Stimulated activated CD4-positive, alpha-beta T cell treated with anti-CD3 and anti-CD28 coated beads, Interleukin-15, amount 100 ng/mL, for 24 hours (primary cell): ENCODE measurements around the gene CCR6.
"Not testable (repeated sequence)": the region's sequence is repeated elsewhere in the genome, so short reads cannot be mapped to it uniquely, and the experiment has no call there.

Experiments
- DNase-seq: peaks from one replicate; pipeline ENCODE4 v3.0.0-alpha.2; 2020

The CCR6 gene

DNA sequence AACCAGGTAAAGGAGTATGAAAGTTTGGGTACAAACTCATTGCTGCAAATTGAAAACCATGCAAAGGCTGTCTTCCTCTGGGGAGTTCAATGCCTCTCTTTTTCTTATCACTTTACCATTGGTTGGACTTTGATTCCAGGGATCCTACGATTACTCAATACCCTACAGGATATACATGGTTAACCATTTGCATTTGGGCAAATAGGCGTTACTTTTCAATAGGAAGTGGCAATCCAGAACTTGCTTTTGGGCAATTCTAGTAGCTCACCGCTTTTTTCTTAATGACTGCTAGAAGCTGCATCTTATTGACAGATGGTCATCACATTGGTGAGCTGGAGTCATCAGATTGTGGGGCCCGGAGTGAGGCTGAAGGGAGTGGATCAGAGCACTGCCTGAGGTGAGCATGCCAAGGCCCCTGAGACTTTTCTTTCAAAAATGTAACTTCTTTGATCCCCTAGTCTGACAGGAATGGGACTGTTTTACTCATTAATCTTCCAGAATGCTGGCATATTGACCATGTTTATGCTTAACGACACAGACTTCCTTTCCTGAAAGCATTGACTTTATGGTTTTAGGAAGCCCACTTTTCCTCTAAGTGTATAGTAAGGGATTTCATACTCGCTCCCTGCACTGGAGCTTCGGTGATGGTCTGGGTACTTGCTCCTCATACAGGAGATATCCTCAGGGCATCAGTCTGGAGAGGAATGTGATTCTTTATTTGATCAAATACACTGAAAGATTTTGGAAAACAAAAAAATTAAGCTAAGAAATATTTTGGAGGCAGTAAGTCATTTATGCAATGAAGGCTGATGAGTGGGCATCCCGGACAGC lies at the start of gene CCR6:
Gene CCR6 (plus strand): TSS at position 270 of the 831 bp plus-strand sequence. CDS start 13,039 bp downstream, outside the sequence.
- no peak for DNase-seq

GRCh38 chr6:167073679-167074274 lies 49.1 kb upstream of the CCR6 start:
- no peak for DNase-seq

DNA sequence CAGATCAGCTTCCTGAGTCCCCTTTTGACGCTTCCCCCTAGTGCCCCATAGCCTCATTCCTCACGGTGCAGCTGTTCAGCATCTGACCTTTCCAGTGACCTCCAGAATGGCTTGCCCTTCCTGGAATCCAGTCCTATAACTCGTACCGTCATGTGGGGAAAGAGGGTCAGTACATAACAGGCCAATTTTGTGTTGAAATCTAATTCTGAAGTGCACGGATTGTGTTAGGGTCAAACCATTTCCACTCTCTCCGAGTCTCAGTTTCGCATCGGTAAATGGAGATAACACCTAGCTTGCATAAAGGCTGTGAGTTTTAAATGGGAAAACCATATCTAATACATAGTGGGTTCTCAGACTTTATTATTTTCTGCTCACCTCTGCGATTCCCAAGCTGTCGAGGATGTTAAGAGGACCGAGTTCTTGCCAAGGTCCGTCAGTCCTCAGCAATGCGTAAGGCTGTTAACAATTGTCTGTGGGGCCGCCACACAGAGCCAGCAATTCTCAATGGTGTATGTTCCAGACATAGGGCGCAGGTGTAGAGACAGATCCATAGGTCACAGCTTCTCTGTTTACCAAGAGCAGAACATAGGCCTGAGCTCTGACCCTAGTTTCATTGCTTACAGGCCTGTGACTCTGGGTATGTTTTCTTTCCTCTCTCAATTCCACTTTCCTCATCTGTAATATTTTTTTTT lies 45.5 kb upstream of the CCR6 start:
- no peak for DNase-seq

- peak; percentile 53 for DNase-seq
Observed at GRCh38 chr6:167078745-167079144, 44.2 kb upstream of the CCR6 start.

- DNase-seq, result peak; percentile 82
Observed at GRCh38 chr6:167079853-167080297, 43.0 kb upstream of the CCR6 start.

- no peak for DNase-seq
Observed at GRCh38 chr6:167087857-167088354, 35.0 kb upstream of the CCR6 start.

- not testable (repeated sequence) for DNase-seq
Observed at GRCh38 chr6:167088741-167089140, 34.2 kb upstream of the CCR6 start.

DNA sequence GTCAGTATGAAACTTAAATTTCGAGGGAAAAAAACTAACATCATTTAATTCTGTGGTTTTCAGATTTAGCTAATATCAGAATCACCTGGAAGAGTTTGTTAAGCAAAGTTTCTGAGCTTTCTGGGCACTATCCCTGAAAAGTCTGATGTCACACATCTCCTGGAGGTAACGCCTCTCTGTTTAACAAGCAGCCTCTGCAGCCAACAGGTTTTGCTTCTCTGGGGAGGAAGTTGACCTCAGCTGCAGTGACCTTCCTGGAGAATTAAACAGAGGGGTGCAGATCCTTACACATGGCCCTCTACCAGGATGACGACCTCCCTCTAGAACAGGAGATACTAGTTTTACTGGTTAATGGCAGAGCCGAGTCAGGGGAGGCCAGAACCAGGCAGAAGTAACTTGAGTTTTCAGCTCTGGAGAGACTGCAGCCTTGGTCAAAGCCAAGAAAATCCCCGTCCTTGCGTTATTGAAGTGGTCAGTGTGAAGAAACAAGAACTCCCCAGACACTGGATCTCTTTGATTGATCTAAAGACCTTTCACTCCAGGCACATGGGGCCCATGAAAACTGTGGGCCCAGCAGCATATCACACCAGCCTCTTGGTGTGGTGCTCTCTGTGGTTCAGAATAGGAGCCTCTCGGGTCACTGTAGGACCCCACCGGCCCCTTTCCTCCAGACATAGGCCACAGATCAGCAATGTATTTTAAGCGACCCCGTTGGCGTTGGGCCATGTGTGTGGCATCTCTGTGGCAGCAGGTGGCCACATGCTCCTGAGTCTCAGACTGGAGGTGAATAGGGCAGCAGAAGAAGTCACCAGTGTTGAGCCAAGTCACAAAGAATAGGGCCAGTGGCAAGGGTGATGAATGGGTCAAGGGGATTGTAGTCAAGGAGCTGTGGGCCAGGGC lies 33.4 kb upstream of the CCR6 start:
- no peak for DNase-seq

- no peak for DNase-seq
Observed at GRCh38 chr6:167090171-167090570, 32.7 kb upstream of the CCR6 start.

DNA sequence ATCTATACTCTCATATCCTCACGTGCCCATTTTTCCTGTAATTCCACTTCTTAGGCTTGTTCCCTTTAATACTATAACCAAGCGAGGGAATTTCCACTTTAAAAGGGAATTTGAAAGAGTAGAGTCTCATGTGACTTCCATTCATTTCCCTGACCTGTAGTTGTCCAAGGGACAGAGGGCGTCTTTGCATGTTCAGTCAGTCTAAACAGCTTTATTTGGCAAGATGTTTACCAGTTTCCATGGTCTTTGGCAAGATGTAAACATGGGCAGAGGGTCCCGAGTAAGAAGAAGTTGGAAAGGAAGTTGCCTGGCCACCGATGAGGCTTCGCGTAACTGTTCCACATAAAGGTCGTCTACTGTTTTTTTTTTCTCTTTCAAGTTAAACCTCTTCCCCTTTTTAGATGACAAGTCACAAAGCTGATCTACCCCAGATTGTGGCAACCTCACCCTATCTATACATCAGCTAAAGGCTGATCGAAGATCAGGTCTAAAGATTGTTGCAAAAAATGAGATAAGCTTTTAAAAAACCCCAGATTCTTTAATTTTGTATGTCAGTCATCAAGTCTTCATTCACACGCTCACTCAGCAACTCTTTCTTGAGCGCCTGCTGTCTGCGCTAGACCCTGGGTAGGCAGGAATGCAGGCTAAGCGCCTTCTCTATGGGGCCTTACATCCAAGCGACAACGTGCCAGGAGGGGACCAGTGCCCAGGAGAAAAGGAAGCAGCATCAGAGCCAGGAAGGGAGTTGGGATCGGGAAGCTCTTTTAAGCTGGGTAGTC lies 31.7 kb upstream of the CCR6 start:
- DNase-seq, result no peak

- DNase-seq, result no peak
Observed at GRCh38 chr6:167091805-167092107, 31.1 kb upstream of the CCR6 start.

DNA sequence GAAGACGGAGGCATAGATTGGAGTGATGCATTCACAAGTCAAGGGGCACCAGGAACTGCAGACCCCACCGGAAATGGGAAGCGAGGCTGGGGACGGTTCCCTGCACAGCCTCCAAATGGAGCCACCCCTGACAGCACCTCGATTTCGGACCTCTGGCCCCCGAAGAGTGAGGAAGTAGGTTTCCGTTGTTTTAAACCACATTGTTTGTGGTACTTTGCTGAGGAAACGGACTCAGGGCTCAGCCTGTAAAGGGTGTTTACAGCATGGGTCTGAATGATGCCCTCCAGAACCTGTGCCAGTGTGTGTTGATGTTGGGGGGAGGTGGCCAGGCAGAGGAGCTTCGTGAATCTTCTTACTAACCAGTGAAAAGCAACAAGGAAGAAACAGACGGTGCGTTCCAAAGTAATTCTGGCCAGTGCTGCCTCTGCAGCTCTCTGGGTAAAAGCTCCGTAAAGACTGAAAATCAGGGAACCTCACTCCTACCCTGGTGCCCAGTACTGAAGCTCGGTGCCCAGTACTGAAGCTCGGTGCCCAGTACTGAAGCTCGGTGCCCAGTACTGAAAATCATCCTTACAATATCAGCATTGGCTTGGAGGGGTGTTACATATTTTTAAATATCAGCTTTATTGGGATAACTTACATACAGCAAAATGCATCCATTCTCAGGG lies 30.1 kb upstream of the CCR6 start:
- no peak for DNase-seq

- DNase-seq, result no peak
Observed at GRCh38 chr6:167093406-167093921, 29.4 kb upstream of the CCR6 start.

- DNase-seq, result peak; percentile 65
Observed at GRCh38 chr6:167093922-167094432, 28.9 kb upstream of the CCR6 start.

DNA sequence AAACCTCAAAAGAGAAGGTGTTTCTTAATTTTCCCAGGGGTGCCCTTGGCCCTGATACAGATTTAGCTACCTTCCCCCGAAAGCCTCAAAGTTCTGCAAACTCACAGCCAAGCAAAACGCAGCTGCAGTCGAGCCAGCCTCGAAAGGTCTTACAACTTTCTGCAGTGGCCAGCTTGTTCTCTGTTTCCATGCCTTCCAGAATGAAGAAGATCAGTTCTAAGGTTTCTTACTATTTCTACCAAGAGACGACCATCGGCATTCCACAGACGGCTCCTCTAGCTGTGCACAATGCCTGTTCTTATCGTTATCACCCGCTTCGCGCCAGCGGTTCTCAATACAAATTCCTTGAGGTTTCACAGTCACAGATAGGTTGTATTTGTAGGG lies 28.5 kb upstream of the CCR6 start:
- no peak for DNase-seq

- no peak for DNase-seq
Observed at GRCh38 chr6:167094820-167095637, 27.9 kb upstream of the CCR6 start.

DNA sequence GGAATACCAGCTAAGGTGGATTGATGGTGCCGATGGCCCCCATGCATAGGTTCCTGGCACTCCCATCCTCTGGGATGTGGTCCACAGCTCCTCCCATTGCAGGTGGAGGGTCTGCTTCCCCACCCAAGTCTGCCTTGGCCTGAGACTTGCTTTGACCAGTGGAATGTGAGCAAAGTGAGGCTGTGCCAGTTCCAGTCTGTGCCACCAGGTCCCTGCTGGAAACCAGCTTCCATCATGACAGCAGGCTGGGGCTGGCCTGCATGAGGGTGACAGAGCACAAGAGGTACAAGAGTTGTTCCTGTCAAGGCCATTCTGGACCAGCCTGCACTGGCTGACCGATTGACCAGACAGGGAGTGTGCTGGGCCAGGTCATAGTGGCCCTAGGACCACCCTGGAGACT lies 27.0 kb upstream of the CCR6 start:
- no peak for DNase-seq

DNA sequence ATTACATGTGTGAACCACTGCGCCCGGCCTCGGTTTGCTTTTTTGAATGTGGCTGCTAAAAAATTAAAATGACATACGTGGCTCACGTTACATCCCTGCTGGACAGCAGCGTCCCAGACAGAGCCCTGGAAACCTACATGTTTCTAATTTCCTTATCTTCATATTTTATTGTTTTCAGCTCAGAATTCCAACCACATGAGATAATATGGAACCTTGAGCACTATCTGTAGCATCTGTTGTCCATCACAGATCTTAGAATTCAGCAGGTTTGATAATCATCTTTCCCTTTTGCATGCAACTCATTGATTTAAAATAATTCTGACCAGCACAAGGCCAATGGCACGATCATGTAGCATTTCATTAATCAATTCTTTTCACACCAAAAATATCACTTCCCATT lies 25.9 kb upstream of the CCR6 start:
- no peak for DNase-seq

DNA sequence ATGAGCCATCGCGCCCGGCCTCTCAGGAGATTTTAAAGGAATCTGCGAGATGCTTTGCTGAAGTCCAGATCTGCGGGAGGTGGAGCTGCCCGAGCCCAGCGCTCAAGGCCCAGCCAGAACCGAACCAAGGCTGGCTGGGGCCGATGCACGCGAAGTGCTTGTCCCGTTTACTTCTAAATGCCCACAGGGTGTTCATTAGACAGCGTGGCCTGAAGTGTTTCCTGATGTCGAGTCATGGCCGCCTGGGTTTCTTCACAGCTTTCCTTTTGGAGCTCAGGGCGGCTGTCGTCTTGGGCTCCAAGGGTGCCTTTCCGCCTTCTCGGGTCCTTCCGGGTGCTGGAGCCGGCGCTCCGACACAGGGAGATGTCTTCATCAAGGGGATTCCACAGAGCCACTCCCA lies 25.1 kb upstream of the CCR6 start:
- no peak for DNase-seq

DNA sequence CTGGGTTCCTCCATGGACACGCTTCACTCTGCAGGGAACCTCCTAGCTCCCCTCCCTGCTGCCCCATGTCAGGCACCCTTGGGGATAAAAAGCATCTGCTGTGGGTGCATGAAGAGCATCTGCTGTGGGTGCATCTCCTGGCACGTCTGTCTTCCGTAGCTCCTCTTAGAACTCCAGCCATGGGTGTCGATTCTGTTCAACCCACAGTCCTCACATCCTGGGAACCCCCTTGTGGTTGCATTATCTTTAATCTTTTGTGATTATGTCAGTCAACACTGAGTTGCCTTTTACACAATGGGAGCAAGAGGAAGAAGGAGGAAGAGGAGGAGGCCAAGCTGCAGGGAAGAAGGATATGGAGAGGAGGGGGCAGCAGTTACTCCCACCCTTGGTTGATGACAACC lies 24.1 kb upstream of the CCR6 start:
- no peak for DNase-seq
